Tongue (tissue), 2 donors: ENCODE data around the gene CDKN2B-AS1. TPM values are rescaled to one million over a fixed set of nuclear protein-coding genes. Genes with fewer than 3 reads are reported as not detected.
"Not testable (repeated sequence)": the region's sequence is repeated elsewhere in the genome, so short reads cannot be mapped to it uniquely, and the experiment has no call there.

ENCODE experiments used
- DNase-seq: peaks from one replicate; pipeline ENCODE4 v3.0.0-alpha.2; 2015
- total RNA-seq: library from RNA; depleted of rRNA; stranded (reverse); fragments of >200 nt; gene quantifications from one replicate; pipeline ENCODE4 v1.2.3, GENCODE V29; 2014

The CDKN2B-AS1 gene
- total RNA-seq, result not detected

DNA sequence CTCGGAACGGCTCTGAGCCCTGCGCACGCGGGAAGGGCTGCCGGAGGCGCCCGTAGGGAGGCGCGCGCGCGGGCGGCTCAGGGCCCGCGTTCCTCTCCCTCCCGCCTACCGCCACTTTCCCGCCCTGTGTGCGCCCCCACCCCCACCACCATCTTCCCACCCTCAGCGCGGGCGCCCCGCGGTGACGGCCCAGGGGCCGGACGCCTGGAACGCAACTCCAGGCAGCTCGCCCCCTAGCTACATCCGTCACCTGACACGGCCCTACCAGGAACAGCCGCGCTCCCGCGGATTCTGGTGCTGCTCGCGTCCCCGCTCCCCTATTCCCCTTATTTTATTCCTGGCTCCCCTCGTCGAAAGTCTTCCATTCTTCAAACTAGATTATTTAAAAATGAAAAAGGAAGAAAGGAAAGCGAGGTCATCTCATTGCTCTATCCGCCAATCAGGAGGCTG is at the start of gene CDKN2B-AS1:
TSS of gene CDKN2B-AS1 (plus strand) at position 236 of the 450 bp plus-strand sequence.
- no peak for DNase-seq

GRCh38 chr9:21945606-21946005 is 49.0 kb upstream of the CDKN2B-AS1 start:
- DNase-seq, result no peak

DNA sequence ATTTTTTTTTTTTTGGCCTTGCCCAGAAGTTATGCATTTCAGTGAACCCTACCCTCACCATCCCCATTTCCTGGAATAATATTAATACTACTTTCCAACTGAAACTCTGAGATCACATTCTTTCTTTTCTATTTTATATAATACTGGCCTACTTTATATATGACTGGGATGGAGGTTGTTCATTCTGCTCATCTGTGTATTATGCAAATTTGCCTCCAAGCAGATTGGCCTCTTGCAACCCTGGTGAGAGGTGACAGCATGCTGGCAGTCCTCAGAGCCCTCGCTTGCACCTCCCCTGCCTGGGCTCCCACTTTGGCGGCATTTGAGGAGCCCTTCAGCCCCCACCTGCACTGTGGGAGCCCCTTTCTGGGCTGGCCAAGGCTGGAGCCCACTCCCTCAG is 35.8 kb upstream of the CDKN2B-AS1 start:
- no peak for DNase-seq

DNA sequence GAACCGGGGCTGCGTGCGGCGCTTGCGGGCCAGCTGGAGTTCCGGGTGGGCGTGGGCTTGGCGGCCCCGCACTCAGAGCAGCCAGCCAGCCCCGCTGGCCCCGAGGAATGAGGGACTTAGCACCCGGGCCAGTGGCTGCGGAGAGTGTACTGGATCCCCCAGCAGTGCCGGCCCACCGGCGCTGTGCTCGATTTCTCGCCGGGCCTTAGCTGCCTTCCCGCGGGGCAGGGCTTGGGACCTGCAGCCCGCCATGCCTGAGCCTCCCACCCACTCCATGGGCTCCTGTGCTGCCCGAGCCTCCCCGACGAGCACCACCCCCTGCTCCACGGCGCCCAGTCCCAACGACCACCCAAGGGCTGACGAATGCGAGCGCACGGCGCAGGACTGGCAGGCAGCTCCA is 35.3 kb upstream of the CDKN2B-AS1 start:
- not testable (repeated sequence) for DNase-seq

- DNase-seq, result no peak
Measured at GRCh38 chr9:21961569-21961968, 33.0 kb upstream of the CDKN2B-AS1 start.

DNA sequence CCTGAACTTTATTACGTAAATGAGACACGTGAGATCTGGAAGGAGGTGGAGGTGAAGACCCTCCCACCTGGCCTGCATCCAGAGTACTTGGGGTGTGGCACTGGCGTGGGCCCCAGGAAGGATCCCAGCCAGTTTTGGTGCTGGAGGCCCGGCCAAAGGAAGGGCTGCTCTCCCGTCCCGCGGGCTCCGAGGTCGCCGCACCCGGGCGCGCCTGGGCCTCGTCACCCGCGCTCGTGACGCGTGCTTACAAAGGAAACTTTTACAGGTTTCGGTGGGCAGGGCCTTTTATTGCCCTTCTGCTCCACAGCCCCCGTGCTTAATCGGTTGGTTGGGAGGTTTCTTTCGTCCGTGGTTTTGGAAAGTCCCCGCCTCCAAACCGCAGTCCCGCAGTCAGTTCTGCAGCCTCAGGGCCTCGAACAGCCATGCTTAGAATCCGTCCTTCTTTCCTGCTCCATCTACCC is 29.6 kb upstream of the CDKN2B-AS1 start:
- peak; percentile 22 for DNase-seq

DNA sequence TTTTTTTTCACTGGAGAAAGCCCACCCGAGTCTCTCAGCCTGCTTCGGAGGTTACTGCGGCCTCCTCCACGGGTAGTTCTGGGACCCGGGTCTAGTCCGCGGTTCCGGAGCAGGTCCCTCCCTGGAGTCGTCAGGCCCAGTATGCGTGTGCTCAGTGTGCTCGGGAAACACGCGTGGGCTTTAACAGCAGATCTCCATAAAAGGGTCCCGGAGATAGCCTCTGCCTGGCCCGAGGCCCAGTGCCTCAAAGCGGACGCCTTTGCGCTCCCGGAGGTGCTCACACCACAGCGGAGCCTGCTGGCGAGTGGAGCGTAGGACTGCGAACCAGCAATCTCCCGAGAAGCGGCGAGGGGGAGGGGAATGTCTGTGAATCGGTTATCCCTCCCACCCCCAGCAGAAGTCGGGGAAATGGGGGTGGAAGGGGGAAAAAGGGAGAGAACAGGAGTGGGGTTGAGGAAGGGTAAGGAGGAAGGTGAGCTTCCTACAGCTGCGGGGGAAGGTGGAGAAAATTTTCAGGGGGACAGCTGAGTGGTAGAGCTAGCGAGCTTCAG is 29.1 kb upstream of the CDKN2B-AS1 start:
- peak; percentile 38 for DNase-seq

- no peak for DNase-seq
Measured at GRCh38 chr9:21966140-21966851, 28.3 kb upstream of the CDKN2B-AS1 start.

GRCh38 chr9:21967169-21967568 is 27.4 kb upstream of the CDKN2B-AS1 start:
- no peak for DNase-seq

DNA sequence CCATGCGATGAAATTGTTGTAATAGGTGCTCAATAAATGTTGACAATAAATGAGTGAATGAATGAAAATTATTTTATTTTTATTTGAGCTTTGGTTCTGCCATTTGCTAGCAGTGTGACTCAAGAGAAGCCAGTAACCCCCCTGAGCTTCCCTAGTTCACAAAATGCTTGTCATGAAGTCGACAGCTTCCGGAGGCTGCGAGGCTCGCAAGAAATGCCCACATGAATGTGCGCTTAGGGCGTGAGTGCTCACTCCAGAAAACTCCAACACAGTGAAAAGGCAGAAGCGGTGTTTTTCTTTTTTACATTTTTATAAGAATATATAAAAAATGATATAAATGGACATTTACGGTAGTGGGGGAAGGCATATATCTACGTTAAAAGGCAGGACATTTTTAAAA is 26.9 kb upstream of the CDKN2B-AS1 start:
- no peak for DNase-seq

DNA sequence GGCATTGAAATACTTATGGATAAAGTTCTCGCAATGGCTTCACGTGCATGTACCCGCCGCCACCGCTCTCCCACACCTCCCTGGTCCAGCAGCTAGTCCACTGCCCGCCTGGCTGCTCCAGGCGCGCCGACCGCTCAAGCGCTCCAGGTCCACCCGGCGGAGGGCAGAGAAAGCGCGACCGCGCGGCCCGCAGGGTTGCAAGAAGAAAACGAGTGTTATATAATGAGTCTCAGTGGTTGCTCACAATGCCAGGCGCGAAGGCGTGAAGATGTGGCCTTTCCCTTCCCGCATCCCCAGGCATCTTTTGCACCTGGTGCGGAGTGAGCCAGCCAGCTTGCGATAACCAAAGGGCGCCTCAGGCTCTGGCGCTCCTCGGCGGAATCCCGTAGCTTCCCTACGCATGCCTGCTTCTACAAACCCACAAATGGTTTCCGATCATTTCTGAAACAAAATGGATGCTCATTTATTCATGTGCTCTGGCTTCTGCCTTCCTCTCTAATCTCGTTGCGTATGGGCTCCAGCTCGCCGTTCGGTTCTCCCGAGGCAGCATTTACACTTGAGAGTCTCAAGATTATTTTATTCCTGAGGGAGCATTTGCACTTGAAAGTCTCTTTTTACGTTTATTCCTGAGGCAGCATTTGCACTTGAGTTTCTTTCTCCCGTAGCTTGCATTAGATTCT is 26.1 kb upstream of the CDKN2B-AS1 start:
- DNase-seq, result no peak

GRCh38 chr9:21969011-21969940 is 25.3 kb upstream of the CDKN2B-AS1 start:
- no peak for DNase-seq

DNA sequence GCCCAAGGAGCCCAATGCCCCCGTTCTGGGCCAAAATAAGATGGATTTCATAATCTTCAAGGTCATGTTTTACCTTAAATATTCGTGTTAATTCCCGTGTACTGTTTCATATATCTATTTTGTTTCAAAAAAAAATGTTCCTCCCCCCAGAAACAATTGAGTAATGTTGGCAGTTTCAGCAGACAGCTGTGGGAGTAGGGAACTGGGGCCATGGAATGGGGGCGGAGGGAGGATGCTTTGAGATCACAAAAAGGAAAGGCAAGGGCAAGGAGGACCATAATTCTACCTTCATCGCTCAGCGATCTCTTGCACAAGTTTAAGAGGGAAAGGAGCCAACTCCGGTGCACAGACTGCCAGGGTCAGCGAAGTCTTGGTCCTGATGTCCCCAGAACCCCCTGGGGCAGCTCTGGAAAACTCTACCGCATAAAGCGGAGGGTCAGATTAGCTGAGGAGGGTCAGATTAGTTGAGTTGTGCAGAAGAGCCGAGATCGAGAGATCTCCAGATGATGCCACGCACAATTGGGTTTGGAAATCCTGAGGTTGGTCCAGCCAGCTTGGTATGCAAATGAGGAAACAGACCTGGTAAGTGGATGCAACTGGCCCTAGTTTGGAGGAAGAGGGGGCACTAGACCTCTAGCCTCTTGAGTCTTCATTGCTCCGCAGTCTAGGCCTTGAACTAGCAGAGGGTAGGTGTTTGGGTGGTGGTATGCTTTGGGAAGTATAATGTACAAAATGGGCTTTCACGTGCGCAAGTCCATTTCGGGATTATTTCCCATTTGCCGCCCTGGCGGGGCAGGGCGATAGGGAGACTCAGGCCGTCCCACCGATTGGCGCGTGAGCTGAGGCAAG is 24.4 kb upstream of the CDKN2B-AS1 start:
- DNase-seq, result no peak

DNA sequence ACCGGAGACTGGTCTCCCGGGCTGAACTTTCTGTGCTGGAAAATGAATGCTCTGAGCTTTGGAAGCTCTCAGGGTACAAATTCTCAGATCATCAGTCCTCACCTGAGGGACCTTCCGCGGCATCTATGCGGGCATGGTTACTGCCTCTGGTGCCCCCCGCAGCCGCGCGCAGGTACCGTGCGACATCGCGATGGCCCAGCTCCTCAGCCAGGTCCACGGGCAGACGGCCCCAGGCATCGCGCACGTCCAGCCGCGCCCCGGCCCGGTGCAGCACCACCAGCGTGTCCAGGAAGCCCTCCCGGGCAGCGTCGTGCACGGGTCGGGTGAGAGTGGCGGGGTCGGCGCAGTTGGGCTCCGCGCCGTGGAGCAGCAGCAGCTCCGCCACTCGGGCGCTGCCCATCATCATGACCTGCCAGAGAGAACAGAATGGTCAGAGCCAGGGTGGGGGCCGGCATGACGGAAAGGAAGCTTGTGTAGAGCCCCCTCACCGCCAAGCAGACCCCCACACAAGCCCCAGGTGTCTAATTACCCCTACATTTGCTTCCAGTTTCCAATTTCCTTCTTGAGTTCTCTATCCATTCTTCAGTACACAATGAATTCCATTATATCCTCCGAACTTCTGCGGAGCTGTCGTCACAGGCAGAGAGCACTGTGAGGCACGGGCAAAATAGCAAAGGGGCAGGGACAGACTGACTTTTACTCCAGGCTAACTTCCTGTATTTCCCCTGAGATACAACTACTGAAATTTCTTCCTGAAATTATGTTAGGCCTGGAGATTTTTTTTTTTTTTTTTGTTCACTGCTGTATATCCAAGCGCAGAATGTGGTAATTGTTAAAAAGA is 23.6 kb upstream of the CDKN2B-AS1 start:
- DNase-seq, result no peak

GRCh38 chr9:21972361-21972760 is 22.2 kb upstream of the CDKN2B-AS1 start:
- DNase-seq, result no peak

DNA sequence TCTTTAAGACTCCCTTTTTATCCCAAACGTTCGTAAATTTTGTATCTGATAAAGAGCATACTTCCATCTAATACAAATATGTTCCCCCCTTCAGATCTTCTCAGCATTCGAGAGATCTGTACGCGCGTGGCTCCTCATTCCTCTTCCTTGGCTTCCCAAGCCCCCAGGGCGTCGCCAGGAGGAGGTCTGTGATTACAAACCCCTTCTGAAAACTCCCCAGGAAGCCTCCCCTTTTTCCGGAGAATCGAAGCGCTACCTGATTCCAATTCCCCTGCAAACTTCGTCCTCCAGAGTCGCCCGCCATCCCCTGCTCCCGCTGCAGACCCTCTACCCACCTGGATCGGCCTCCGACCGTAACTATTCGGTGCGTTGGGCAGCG is 20.3 kb upstream of the CDKN2B-AS1 start:
- no peak for DNase-seq

- peak; percentile 43 for DNase-seq
Measured at GRCh38 chr9:21974722-21975409, 19.7 kb upstream of the CDKN2B-AS1 start.

DNA sequence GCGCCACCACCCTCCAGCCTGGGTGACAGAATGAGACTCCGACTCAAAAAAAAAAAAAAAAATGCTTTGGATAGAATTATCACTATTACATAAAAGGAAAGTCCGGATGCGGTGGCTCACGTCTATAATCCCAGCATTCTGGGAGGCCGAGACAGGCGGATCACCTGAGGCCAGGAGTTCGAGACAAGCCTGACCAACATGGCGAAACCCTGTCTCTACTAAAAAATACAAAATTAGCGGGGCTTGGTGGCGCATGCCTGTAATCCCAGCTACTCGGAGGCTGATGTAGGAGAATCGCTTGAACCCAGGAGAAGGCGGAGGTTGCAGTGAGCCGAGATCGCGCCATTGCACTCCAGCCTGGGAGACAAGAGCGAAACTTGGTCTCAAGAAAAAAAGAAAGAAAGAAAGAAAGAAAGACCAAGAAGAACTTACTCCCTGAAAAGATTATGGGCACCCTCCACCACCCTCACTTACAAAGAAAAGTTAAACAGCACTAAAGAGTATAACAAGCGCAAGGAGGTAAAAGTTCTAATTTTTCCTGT is 18.2 kb upstream of the CDKN2B-AS1 start:
- no peak for DNase-seq

GRCh38 chr9:21982391-21982790 is 12.2 kb upstream of the CDKN2B-AS1 start:
- no peak for DNase-seq
